NCI-H146 (cell line): ENCODE results near the gene MAP2K3.

ENCODE experiments used
- DNase-seq: peaks from one replicate; lab custom pipeline; 2025; lab: John Stamatoyannopoulos, UW

Gene MAP2K3

DNA sequence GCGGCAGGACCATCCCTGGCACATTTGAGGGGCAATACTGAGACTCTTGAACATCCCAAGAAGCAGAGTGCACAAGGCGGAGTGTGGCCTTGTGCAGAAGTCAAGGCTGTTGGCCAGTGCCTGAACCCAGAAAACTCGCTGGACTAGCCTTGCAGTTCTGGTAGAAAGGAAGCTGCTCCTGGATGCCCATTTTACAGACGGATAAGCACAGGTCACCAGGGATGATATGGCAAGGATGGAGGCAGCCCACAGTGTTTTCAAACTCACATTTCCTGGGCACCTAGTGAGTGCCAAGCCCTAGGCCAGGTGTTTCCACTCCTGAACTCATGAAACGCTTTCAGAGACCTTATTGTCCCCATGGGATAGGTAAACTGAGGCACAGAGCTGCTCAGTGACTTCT is 1.7 kb upstream of the MAP2K3 start:
- no peak for DNase-seq

DNA sequence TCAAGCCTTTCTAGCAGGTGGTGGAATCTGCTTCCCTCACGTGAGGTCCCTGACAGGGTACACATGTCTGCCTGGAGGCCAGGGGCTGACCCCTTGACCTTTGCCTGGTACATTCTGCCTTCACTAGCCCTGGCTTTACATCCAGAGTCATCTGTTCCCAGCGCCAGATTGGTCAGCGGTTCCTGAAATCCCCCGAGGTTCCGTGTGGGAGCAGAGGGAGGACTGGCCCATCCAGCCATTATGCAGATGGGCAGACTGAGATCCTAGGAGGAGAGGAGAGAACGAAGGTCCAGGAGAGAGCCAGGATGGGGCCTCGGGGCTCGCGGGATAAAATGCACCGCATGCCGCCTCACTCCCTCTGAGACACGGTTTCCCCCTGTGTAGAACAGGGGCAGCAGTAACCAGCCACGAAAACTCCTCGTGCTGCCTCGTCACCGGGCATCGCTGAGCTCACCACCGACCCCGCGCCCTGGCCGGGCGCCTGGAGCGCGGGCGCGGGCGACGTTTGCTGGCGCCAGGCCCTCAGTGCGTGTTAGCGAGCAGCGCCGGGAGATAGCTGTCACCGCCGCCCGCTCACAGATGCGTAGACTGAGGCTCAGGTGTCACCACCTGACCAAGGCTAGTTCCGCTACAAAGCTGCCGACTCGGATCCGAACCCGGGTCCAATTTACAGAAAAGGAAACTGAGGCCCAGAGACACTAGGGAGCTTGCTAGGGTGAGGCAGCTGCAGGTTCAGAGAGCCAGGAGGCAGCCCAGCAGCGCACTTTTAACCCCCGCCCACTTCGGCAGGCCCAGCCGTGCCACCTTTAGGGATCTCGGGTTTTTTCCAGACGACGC is 811 bp upstream of the MAP2K3 start:
- DNase-seq, result no peak

DNA sequence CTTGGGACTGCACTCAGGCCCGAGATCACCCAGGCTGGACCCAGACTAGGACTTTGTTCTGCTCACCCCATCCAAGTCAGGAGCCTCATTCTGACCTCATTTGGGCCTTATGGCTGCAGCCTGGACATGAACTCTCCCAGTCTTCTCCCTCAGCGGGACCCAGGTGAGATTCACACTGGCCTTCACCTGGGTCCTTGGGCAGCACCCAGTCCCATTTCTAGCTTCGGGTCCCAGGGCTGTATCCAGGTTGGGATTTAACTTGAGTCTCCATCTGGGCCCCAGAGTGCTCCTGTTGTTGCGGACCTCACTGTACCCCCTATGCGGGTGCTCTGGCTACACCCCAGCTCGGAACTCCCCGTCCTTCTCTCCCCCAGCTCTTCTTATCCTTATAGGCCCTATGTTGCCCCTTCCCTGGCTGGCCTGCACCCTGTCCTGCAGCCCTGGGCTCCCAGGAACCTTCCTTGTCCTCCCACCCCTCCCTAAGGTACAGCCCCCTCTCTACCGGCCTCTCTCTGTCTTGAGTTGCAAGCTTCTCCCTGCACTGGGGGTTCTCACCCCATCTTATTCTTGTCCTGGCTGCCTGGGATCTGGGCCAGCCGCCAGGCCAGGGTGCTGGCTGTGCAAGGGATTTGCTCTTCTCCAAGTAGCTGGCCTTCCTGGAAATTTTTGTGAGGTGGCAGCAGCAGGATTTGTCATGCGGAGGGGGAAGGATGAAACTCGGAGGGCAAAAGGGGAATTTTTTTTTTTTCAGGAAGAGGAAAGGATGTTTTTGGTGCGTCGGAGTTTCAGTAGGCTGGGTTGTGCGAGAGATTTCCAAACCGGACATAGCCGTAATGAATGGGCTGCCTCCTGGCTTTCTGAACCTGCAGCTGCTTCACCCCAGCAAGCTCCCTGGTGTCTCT is 904 bp downstream of the MAP2K3 start:
- peak; percentile 22 for DNase-seq

DNA sequence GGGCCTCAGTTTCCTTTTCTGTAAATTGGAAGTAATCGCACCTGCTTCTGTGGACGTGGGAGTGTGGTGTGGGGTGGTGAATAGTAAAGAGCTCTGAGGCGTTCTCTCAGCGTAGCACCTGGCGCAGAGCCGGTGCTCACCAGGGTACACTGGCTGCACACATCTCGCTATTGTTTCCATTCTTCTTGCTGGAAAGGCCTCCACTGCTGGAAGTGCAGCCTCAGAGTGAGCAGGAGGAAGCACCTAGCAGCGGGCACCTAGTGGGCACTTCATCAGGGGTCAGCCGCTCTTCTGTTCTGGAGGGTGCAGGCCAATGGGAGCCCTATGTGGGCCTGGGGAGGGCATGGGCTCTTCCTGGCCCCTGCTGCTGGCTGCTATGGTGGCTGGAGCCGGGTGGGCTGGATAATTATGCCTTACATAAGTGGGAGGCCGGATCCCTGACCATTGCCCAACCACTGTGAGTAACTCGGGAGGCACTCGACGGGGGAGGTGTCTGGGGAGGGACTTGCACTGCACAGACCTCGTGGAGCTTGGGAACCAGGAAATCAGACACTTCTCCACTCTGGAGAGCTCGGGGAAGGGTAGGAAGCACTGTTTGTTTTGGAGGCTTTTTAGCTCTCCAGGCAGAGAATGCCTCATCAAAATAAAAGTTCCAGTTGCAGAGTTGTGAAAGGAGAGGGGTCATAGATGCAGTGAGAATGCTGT is 1.7 kb downstream of the MAP2K3 start:
- peak; percentile 89 for DNase-seq

DNA sequence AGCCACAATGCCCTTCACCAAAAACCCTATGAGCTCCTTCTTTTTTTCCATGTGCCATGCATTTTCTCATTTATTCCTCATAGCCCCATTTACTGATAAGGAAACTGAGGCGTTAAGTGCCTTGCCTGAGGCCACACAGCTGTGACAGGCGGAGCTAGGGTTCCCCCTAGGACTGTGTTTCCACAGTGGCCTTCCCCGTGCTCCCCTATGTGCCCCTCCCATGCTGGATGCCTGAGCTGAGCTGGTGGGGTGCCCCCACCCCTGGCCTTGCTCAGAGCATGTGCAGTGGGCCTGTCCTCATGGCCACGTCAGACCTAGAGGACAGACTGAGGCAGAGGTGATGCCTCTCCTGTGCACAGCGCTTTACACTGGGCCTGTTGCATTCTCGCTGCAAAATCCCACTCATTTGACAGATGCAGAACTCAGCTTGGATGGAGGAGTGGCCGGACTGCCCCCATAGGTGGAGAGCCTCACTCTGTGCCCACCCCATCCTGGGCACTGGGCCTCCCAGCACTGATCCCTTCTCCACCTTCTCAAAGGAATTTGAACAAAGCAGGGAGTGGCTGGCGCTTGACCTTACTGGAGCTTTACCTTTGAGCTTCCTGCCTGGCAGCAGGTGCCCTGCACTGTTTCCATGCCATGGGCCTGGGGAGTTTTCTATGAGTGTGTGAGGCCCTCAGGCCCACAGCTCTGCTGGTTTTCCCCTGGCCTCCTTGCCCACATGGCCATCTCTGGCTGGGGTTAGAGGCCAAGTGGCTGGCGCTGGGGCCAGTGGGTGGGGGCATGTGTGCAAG is 2.6 kb downstream of the MAP2K3 start:
- DNase-seq, result no peak

DNA sequence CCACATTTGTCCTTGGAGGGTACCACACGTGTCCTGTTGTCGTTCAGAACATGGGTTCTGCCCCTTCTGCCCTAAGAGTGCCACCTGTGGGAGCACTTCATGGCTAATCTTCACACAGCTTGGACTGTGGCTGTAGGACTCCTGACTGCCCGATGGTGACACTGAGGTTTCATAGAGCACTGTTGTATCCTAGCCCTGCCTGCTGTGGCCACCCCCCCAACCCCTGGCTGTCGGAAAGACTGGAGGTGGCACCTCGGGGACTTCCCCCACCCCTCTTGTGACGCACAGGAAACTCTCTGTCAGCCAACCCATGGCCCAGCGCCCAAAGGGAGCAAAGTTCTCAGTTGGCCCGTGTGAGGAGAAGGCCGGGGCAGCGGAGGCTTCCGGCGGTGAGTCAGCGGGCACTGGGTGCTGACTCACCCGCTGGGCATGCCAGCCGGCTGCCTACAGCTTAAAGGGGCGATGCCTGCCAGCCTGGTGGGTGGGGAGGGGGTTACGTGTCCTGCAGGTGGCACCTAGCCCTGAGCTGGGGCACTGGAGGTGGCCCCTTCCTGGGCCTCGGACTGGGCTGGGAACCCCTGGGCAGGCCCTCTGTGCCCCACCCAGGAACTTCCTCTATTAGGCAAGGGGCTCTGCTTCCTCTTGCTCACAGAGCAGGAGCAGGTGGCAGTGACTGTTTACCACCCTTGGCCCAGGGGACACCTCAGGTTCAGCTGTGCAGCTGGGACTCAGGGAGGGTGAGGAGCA is 3.4 kb downstream of the MAP2K3 start:
- no peak for DNase-seq

DNA sequence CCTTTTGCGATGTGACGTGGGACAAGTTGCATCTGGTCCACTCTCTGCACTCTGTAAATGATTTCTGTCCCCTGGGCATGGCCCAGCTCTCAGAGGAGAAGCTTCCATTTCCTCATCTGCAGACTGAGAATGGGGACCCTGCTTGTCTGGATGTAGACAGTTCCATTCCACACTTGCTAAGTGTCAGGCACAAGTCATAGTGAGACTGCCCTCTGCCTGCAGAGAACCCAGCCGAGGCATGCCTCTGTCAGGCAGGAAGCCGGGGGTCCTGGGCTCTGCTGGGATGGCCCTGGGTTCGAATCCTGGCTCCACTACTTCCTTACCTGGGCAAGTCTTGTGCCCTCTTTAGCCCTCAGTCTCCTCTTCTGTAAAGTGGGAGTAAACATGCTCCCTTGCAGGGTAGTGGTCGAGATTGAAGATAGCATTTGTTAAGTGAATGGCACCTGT is 4.1 kb downstream of the MAP2K3 start:
- DNase-seq, result no peak

DNA sequence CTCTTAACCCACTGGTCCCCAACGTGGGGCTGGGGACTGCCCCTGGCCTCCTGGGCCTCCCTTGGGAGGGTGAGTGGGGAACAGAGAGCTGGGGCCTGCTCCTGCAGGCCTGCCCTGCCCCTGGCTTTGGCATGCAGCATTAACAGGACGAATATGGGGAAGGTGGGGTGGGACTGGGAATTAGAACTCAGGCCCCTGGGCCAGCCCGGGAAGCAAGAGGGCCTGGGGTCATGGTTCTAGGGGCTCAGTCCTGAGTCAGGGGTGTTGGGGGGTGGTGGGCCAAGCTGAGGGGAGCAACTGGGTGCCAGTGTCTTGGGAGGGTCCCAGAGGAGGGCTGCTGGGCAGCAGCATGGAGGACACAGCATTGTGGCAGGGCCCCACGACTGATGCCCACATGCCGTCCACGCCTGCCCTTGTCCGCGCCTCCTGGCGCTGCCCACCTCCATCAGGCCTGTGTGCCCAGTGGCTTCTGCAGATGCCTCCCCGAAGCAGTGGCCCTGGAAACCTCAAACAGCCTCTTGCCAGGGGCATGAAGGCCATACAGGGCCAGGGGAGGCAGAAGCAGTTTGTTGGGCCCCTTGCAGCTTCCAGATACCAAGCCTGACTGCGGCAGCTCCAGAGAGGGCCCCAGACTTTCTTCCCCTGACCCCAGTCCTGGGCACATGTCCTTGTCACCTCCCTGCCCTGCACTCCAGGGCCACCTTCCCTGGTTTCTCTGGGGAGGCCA is 4.8 kb downstream of the MAP2K3 start:
- no peak for DNase-seq

DNA sequence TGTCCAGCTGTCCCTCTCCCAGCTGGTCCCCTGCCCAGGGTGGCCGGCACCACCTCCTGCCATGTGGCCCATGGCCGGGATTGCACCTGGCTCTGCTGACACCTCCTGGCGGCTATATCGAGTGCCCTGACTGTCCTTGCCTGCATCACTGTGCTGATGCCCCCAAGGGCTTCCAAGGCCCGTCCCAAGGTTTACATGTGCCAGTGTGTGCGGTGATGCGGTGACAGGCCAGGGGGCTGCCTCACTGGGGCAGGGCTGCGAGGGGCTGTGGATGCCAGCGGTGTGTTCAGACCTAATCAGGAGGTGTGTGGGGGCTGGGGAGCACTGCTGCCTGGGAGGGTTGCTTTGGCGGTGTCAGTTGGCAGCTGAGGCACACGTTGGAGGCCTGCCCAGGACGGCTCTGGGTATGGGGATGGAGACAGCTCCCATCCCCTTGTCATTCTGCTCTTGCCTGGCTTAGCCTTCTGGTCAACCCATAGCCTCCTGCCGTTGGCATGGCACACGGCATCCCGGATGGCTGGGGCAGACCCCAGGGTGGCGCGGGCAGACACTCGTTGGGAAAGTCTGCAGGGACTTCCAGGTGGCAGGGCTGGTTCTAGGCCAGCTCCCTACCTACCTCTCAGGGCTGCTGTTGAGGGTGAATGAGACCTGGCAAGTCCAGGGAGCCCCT is 5.5 kb downstream of the MAP2K3 start:
- no peak for DNase-seq

DNA sequence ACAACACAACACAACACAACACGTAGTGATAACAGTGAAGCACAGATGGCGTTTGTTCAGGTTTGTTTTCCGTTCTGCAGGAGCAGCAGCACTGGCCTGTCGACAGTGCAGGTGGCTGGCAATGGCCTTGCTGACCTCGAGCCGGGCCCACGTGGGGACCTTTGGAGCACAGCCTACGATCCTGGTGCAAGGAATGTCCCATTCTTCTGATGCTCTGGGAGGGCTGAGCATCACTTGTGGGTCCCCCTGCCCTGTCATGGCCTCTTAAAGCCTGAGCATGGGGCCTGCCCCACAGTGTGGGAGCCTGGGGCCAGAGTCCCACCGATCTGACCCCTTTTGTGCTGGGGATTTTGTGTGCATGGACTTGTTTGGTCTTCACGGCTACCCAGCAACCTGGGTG is 6.8 kb downstream of the MAP2K3 start:
- no peak for DNase-seq

DNA sequence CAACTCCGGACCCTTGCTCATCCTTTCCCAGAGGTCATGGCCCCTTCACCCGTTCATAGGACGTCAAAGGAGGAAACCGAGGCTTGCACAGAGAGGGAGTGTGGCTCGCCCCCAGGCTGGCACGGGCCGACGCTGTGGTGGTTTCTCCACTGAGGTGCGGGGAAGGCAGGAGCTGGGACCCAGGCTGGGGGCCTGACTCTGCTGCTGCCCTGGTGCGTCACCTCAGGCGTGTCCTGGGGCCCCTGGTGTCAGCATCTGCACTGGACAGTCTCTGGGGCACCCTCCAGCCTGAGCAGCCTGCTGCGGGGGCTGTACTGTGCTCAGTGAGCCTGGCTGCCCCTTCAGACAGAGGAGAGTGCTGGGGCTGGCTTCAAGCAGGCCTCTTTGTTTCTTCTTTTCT is 7.4 kb downstream of the MAP2K3 start:
- no peak for DNase-seq

DNA sequence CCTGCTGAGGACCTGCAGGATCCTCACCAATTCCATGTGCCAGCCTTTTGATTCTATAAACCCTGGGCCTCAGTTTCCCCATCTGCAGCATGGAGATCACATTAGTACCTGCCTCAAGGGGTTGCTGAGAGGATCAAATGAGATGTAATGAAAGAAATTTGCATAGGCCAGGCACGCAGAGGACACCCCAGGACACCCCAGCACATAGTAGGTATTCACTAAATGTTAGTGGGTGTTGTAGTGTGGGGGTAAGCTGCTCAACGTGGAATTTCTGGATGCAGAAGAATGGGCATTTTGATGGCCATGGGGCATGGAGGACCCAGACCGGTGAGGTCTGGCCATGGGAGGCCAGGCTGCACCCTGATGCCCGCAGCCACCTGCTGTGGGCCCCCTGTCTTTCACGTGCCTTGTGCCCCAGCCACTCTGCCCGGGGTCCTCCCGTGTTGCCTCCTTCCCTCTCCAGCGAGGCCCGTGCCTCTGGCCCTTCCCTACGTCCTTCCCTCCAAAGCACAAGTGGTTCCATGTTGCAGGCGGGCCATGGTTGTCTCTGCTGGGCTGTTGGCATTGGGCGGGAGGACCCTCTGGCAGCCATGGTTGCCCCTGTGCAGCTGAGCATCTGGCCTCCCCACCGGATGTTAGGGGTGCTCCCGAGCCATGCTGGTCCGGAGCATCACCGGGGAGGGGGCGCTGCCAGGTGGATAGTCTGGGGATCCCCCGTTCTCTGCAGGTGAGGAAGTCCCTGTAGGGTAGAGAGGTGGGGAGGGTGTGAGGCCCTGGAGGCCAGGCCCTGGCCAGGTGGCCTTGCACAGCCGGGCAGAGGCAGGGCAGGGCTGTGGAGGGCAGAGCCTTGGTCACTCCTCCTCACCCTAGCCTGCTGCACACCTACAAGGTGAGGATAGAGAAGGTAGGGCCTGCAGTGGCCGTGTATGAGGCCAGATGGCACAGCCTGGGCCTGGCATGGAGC is 8.6 kb downstream of the MAP2K3 start:
- DNase-seq, result no peak

DNA sequence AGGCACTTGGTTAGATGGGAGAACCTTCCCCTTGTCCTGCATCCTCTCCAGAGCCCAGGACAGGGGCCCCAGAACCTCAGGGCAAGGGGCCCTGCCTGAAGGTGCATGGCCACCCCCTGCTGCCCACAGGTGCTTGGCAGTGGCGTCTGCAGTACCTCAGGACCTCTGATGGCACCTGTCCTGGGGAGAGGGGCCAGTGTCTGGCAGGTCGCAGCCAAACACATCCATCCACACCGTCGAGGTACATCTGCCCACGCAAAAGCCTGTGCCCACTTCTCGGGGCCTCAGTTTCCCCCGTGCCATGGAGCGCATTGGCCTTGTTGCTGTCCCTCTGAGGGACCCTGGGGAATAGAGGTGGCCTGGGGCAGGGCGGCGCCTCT is 9.3 kb downstream of the MAP2K3 start:
- DNase-seq, result no peak

DNA sequence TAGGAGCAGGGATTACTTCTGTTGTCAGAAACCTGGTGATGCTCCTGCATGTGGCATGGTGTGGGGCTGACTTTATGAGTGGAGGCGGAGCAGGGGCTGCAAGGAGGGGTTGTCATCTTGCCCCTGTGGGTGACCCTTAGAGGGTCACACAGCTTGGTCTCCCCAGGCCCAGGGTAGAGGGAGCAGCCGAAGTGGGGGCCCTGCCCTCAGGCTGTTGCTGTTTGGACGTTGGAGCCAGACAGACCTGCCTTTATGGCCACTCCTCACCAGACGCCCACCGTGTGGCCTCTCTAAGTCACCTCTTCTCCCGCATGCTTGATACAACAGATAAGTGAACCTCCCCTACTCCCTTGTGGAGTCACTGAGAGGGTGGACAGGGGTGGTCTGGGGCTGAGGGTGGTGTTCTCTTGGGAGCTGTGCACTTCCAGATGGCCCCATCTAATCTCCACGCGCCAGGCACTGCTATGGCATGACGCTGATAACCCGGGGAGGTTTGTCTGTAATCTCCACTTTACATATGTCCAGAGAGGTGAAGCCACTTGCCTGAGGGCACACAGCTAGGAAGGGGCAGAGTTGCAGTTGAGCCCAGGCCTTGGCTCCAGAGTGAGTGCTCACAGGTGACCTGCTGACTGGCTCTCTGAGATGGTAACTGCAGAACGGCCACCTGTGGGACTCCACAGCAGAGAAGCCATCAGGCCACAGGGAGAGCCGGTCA is 10.0 kb downstream of the MAP2K3 start:
- no peak for DNase-seq

DNA sequence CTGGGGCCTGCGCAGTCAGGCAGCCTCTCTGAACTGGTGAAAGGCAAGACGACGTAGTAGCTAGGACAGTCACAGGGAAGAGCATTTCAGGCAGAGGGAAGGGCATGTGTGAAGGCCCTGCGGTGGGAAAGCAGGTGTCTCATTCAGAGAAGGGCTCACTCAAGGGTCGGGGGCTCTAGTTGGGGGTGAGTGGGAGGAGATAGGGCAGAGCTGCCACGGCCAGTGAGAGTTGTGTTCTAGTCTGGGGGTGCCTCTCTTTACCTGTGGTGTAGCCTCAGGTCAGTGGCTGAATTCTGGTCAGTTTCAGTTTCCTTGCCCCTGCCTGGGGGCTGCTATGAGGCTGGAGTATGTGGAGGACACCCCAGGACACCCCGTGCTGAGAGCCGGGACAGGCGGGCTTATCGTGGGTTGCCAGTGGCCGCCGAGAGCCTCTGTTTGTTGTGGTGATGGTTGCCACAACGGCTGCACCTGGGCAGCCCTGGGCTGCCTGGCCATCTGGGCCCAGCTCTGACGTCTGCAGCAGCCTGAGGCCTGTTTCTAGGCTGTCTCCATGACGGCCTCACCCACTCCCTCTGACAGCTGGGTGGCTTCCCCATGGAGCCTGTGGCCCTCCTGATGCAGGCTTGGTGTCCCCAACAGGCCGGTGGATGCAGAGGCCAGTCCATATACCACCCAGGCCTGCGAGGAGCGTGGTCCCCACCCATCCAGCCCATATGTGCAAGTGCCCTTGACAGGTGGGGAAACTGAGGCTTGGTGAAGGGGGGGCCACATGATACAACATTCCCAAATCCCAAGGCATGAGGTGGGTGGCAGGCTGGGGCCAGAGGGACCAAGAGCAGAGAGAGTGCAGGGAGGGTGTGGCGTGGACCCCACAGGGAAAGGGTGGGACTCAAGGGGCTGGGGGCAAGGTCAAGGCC is 10.8 kb downstream of the MAP2K3 start:
- DNase-seq, result no peak

DNA sequence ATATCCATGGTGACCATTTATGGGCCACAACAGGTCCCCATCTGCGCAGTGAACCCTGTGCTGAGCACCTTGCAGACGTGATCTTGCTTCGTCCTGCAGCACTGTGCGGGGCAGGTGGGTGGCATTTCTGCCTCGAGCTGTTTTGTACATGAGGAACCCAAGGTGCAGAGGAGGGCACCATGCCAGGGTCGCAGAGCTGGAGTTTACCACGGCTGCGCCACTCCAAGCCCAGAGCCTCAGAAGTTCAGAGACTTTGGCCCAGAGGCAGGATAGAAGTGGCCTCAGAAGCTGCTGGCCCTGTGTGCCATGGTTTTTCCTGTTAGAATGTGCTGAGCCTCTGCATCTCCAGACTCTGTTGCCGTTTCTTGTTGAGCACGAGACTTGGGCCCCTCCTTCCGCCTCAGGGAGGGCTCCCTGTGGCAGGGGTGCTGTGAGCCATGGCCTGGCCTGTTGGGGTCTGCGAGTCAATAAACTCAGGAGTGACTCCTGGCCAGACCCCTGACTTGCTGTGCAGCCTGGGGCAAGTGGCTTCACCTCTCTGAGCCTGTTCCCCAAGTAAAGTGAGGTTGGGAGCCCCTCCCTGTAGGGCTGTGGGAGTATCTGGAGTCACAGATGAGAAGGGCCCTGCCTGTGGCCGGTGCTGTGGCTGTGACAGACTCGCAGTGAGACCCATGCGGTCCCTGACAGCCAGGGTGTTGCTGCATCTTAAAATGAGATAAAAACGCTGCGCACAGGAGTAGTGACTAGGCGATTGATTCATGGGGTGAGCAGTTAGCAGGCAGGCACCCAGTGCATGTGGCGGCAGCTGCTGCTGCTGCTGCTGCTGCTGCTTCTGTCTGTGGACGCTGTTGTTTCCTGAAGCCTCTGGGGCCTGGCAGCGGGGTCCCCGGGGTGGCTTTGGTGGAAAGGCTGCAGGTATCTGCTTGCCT is 11.8 kb downstream of the MAP2K3 start:
- DNase-seq, result no peak
